ENCODE data around the gene ATP5PB.
A peak's percentile ranks its signal among the peaks of the same experiment; 100 is the strongest.

ATP5PB gene, protein sequence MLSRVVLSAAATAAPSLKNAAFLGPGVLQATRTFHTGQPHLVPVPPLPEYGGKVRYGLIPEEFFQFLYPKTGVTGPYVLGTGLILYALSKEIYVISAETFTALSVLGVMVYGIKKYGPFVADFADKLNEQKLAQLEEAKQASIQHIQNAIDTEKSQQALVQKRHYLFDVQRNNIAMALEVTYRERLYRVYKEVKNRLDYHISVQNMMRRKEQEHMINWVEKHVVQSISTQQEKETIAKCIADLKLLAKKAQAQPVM

DNA sequence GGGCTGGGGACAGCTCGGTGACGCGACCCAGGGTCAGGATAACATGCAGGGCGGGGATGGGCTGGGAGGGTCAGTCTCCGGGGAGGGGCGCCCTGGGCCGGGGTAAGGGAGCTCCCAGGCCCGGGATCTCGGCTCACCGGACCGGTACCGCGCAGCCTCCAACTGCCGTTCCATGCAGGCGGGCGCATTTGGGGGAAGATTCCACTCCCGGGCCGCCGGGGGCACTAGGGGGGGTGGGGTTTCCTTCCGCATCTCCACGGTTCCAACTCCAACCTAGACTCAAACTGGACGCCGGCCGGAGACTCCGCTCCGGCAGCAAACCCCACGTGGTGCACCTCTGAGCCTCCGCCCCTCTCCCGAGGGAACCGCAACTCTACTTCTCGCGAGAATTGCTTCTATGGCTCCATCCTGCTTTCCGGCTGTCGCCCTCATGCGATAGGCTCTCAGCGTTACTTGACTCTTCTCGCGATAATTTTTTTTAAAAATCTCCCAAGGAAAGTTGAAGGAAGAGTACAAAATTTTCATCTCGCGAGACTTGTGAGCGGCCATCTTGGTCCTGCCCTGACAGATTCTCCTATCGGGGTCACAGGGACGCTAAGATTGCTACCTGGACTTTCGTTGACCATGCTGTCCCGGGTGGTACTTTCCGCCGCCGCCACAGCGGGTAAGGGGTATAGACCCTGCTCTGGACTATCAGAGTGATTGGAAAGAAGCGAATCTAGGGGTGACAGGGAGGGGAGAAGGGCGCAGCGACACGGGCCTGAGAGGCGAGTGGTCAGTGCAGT lies at the start of gene ATP5PB, which contains the start of gene WDR77:
Gene ATP5PB (plus strand): TSS at position 547 of the 785 bp plus-strand sequence. CDS start 78 bp downstream, at position 625.
Gene WDR77 (minus strand): TSS at position 339 of the 785 bp plus-strand sequence. CDS start 87 bp downstream, at position 252.
- no peak for FAIRE-seq

DNA sequence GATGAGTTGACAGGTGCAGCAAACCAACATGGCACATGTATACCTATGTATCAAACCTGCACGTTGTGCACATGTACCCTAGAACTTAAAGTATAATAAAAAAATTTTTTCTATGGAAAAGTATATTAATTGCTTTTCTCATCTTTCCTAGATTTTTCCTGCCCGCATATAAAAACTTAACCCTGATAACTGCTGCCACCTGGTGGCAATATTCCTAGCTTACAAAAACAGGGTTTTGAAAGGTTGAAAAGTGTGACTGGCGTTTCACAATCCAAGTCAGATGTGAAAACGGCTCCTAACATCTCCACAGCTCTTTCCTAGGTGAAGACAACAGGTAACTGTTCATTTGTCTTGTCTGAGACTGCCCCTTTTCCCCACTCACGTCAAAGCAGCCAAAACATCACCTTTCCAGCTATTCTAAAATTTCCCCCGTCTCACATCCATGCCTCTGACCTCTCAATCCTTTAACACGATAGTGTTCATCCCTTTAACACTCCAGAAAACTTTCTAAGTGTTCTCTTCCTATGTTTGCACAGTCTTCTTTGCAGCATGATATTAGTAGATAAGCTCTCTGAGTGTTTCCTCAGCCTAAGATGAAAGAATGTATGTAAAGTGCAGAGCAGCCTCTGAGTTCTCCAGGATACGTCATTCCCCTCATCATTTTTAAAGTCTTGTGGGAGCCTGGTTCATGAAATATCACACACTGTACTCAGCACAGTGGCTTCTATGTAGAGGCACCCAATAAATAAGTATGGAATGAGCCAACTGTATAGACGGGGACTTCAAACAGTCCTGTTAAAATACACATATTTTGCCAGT lies 49.3 kb upstream of the ATP5PB start:
- FAIRE-seq (no peak), DNase-seq (ENCODE audit: insufficient read length, low spot score) (peak; percentile 17)

More for the DNA sequence above, at the start of gene ATP5PB, which contains the start of gene WDR77:
- DNase-seq (ENCODE audit: insufficient read length, low spot score) = peak; percentile 91

DNA sequence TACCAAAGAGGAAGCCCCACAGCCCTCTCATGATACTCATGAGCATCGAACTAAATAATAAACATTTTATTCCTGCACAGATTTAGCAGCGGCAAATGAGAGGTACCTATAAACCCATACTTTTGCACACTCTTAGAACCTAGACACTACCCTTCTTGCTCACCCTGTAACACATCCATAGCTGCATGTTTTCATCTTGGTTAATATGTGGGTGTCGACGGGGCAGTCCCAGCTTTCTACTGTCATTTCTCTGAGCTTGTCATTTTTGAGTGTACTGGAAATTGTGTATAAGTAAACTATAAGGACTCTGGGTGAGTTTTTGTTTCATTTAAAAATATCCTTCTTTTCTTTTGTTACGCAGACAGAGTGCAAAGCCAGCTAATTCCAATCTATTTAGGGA lies 47.2 kb upstream of the ATP5PB start:
- FAIRE-seq (no peak), DNase-seq (ENCODE audit: insufficient read length, low spot score) (no peak)

DNA sequence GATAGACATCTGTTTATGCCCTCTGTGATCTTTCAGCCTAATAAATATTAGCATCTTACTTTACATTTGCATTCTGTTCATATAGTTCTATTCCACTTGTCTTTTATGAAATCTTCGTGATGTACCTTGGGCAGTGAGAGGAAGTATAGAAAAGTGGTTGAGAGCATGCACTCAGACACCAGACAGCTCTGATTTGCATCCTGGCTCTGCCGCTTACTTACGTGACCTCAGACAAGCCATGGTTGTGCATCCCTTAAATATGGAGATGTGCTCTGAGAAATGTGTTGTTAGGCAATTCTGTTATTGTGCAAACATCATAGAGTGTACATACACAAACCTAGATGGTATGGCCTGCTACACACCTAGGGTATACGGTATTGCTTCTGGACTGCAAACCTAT lies 44.7 kb upstream of the ATP5PB start:
- no peak for DNase-seq (ENCODE audit: insufficient read length, low spot score)
- FAIRE-seq = no peak

DNA sequence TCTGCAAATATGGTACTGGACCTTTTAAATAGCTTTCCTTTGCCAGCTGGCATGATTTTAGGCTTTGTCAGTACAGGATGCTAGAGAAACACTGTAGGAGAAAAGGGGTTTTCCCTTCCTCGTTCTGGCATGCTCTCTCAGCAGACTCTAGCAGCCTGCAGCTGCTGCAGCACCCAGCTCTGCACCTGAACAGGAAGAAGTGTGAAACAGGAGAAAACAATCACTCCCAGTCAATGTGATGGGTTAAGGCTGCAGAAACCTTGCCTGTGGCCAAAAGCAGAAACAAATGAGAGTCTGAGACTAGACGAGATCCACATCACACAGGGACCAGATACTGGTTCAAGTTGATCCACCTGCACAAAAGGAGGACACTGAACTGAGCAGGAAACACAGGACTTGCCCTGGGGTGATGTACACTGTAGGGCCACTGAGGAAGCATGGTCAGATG lies 42.9 kb upstream of the ATP5PB start:
- FAIRE-seq = no peak
- DNase-seq (ENCODE audit: insufficient read length, low spot score) = no peak

DNA sequence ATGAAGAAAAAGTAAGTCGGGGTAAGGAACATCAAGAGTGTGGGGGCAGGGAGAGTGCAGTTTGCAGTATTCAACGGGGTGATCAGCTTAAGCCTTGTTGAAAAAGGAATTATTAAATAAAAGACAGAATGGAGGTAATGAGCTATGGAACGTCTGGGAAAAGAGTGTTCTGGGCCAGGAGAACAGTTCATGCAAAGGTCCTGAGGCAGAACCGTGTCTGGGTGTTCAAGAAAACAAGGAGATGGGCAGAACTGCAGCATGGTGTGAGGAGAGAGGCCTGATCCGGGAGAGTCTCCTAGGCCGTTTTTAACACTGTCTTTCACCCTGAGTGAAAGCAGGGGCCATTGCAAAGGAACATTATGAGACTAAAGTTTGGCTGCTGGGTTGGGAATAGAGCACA lies 42.0 kb upstream of the ATP5PB start:
- DNase-seq (ENCODE audit: insufficient read length, low spot score) = no peak
- no peak for FAIRE-seq

DNA sequence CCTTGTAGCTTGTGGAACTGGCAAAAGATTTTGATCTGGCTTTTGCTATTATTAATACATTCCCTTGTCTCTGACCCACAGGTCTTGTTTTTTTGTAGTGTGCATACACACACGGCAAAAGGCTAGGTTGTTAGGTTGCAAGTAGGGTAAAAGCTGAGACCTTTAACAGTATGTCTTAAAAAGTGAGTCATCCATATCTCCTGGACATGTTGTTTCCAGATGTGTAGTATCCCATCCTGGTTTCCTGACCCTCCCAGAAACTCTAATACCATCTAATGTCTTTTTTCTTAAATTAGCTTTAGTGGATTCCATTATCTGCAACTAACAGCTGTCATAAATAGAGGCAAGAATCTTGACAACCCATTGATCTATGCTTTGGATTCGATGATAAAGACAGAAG lies 36.4 kb upstream of the ATP5PB start:
- FAIRE-seq (no peak), DNase-seq (ENCODE audit: insufficient read length, low spot score) (no peak)

DNA sequence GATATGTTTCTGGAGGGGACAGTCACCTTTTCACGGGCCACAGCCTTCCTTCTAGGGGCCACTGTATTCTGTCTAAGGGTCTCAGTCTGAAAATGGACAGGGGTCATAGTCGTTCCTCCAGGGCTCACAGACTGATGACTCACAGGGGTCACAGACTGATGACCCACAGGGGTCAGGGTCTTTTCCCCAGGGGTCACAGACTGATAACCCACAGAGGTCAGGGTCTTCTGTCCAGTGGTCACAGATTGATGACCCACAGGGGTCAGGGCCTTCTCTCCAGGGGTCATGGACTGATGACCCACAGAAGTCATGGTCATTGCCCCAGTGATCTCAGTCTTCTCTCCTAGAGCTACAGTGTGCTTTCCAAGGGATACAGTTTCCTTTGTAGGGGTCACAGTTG lies 34.5 kb upstream of the ATP5PB start:
- DNase-seq (ENCODE audit: insufficient read length, low spot score) (no peak), FAIRE-seq (no peak)

DNA sequence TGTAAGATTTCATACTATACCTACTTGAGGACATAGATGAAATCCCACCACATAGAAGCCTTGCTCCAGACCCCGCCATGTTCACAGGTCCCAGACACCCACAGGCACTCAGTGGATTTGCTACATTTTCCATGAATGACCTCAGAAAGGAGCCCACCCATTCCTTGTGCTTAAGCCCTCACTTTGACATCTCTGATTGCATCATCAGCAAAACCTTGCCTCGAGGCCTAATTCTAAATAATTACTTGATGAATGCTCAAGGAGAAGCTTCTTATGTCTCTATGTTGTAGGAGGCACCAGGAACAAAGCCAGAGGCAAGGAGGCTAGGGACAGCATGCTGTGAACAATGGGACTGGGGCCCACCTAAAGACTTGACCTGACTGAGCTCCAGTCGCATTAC lies 33.8 kb upstream of the ATP5PB start:
- no peak for FAIRE-seq
- DNase-seq (ENCODE audit: insufficient read length, low spot score) = no peak

DNA sequence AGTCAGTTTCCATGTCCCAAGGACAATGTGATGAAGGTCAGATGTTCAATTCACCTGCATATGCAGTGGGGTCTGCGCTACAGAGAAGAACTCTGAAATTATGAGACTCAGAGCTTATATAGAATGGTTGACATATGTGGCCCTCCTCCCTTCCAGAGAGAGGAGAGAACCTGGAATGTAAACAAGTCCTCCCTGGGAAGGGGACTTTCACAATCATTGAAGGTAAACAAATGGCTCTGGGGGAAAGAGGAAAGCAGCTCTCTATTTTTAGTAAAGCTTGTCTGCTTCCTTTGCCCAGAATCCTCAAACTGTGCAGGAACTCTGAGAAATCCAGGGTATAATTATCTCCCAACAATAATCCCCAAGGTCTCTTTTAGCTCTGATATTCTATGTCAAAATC lies 31.5 kb upstream of the ATP5PB start:
- FAIRE-seq = no peak

DNA sequence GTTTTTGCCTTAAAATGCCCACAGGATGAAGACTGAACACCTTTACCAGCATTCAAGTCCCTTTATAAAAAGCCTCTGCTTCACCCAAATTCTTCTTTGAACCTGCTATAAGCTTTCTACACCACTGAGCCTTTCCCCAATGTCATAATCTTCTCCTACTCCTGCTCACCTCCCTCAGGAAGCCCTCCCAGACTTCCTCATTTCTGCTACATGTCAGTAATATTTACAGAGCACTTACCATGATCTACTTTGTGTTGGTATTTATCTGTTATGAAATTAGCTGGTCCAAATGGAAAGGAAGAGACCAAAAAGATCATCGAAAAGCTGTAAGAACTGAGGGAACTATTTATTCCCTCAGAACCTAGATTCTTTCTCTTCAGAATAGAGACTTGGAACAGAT lies 30.2 kb upstream of the ATP5PB start:
- FAIRE-seq (no peak), DNase-seq (ENCODE audit: insufficient read length, low spot score) (no peak)

More for the DNA sequence above, 31.5 kb upstream of the ATP5PB start:
- no peak for DNase-seq (ENCODE audit: insufficient read length, low spot score)

DNA sequence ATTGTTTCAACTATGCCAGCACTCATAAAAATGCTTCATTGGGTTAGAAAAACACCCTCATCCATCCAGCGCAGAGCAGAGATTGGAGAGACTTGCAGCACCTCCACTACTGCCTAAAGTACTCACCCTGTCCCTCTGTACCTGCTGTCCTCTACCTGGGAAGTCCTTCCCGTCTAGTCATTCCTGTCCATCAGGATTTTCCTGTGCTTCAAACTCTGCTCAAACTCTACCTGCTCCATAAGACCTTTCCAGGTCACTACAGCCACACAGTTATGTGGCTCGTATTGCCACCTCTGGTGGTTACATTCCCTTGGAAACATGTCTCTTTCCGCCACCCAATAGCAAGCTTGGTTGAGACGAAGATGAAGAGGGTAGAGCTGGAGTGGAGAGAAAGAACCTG lies 28.9 kb upstream of the ATP5PB start:
- FAIRE-seq (no peak), DNase-seq (ENCODE audit: insufficient read length, low spot score) (no peak)

DNA sequence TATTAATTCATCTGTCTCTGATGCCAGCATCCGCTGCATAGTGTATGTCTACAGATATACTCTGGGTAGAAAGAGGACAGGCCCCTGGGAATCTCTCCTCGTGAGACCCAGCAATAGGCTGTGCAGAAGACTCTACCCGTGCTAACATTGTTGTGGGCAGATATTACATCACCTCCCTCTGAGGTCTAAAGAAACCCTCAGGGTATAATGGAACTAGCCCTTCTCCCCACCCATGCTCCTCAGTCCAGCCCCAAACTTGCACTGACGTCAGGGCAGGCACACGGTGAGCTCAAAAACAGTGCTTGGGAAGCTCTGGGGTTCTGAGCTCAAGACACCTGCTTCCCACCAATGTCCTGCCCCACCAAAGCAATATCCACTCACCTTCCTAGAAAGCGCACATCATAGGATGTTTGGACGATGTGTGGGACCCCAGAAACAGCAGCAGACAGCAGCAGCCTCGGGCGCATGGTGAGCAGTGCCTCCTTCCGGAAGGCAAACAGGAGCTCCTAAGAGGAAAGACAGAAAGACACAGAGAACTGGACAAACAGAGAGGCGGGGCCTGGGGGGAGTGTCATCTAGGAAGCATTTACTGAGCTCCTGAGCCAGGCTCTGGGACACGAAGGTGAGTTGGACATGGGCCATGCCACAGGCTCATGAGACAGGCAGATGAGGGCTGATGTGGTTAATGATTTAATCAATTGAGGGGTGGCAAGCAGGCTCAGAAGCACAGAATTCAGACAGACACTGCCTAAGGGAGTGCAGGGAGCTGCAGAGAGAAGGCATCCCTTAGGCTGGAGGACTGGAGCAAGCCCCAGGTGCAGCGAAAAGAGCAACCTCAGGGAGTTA lies 26.5 kb upstream of the ATP5PB start:
- no peak for FAIRE-seq
- no peak for DNase-seq (ENCODE audit: insufficient read length, low spot score)

DNA sequence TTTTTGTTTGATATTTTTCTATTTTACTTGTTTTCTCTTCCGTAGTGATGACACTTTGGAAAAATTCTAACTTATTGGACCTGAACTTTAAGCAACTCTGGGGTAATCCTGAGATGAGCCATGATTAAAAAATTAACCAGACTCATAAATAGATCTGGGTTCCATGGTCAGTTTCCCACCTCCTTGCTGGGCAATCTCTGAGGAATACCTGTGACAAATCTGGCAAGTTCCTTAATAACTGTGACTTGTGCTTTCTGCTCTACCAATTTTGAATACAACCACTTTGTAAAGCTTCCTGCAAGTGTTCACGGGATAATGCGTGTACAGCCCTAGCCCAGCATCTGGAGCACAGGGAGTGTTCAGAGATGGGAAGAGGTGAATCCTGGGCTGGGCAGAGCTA lies 25.0 kb upstream of the ATP5PB start:
- no peak for FAIRE-seq

DNA sequence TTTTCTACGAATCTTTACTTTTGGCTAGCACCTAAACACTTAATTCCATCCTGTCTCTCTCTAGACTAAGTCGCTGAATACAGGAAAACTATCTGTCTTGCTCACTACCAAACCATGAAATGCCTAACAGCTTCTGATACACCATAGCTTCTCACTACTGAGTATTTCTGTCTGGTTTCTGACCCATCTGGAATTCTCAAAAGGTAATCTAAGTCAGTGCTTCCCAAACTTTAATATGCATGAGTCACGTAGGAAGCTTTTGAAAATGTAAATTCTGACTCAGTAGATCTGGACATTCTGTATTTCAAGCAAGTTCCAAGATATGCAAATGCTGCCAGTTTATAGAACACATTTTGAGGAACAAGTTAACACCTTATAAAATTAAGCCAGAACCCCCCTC lies 12.5 kb upstream of the ATP5PB start:
- DNase-seq (ENCODE audit: insufficient read length, low spot score) = no peak

More for the DNA sequence above, 25.0 kb upstream of the ATP5PB start:
- DNase-seq (ENCODE audit: insufficient read length, low spot score) = no peak

DNA sequence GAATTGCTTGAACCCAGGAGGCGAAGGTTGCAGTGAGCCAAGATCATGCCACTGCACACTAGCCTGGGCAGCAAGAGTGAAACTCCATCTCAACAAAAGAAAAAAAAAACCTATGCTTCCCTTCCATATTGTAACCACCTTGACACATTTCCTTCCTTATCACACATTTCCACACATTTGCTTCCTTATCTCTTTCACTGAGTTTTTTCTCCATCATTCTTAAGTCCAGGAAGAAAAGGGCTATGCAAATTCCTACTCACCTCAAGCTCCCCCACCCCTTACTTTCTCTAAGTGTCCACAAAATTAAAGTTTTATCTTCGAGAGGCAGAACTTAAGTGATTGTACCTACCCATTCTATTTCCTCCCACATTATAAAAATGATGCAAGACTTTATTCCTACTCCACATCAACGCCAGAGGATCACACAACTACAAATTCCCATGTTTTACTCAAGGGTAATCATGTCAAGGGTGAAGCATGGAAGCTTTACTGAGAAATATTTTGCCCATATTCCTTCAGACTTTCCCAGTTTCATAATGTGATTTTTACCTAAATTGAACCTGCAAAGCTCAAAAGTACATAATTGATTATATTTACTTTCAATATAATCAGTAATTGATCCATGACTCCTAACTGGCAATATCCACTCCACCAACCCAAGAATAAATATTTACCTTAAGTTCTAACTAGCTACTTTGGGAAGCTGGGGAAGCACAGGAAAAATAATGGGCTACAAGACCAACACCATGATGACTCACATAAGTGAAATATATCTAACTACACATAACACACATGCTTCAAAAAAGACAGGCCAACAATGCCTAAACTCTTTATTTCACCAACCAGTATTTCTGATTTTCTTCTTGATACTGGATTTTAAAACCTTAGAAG lies 9.6 kb upstream of the ATP5PB start:
- DNase-seq (ENCODE audit: insufficient read length, low spot score) (no peak), FAIRE-seq (no peak)

More for the DNA sequence above, 12.5 kb upstream of the ATP5PB start:
- no peak for FAIRE-seq

DNA sequence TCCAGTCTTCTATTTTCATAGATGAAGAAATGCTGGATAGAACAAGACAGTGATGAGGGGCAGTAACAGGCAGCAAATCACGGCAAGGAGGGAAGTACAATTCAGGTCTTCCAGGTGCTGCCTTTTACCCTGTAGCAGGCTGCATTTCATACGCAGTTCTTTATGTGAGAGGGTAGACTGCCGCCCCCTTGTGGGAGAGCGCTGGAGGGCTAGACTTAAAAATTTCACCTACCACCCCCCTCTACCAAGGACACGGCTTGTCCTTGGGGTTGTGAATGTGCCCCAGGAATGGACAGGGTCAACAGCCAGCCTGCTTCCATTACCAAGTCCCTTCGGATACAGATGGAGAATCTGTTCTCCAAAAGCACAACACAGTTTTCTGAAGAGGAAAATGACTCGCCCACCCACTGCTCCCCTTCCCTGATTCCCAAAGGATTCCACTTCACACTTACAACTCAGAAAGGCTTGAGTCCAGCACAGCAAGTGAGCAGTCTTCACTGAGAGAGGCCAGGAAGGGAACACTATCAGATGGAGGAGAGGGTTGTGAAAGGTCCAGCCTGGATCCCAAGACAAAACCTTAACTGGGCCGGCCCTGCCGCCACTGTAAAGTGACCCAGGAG lies 7.6 kb upstream of the ATP5PB start:
- DNase-seq (ENCODE audit: insufficient read length, low spot score) (no peak), FAIRE-seq (no peak)

DNA sequence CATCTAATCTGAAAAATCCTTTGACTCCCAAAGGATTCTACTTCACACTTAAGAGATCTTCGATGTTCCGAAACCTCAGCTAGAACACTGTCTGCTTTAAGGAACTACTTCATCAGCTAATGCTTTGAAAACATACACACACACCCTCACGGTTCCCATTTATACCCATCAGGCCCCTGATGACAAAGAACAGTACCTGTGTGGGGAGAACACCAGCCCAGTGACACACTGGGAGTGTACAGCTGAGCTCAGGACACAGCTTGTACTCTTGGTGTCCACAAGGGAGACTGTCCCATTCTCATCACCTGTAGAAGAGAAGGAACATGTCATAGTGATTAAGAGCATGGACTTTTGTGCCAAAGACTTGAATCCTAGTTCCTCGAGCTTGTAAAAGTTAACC lies 6.8 kb upstream of the ATP5PB start:
- FAIRE-seq = no peak

DNA sequence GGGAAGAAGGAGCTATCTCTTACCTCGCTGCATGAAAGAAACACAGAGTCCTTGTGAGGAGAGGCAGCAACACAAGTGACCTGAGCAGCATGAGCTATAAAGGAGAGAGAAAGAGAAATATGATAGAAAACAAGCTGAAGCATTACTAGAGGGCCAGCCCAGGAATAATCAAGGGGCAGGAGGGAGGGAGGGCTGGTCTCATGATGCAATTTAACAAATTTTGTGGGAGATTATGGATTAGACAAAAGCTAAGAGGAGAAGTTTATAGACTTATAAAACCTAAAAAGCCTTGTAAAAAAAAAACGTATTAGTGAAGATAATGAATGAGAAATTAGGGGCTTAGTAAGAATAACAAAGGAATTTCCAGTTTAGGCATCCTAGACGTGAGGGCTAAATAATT lies 5.2 kb upstream of the ATP5PB start:
- DNase-seq (ENCODE audit: insufficient read length, low spot score) (no peak), FAIRE-seq (no peak)

More for the DNA sequence above, 6.8 kb upstream of the ATP5PB start:
- no peak for DNase-seq (ENCODE audit: insufficient read length, low spot score)
